Large intestine (tissue), 3 donors: Measurements from ENCODE around the gene CUEDC1. TPM values are rescaled to one million over a fixed set of nuclear protein-coding genes. Genes with fewer than 3 reads are reported as not detected.

Source experiments
- DNase-seq, 2 donors: peaks; one replicate each; pipeline versions ENCODE4 v3.0.0 to v3.0.0-alpha.2; 2013
- H3K27ac ChIP-seq: one replicate; pipeline ENCODE4 v1.5.1; 2013; ENCODE audit warnings: low read length
- H3K27me3 ChIP-seq: 2 replicates; pipeline ENCODE4 v1.6.1; 2013; ENCODE audit warnings: low read length; ENCODE audit not compliant: control insufficient read depth, insufficient read depth
- H3K36me3 ChIP-seq: 2 replicates; pipeline ENCODE4 v1.6.1; 2013; ENCODE audit warnings: low read length; ENCODE audit not compliant: control insufficient read depth, insufficient read depth
- H3K4me1 ChIP-seq: one replicate; pipeline ENCODE4 v1.6.1; 2013; ENCODE audit warnings: low read length; ENCODE audit not compliant: control insufficient read depth, insufficient read depth
- H3K4me3 ChIP-seq: one replicate; pipeline ENCODE4 v1.5.1; 2013; ENCODE audit warnings: low read length
- H3K9me3 ChIP-seq: one replicate; pipeline ENCODE4 v1.6.1; 2013; ENCODE audit warnings: mild to moderate bottlenecking, low read depth, low read length, moderate library complexity; ENCODE audit not compliant: control insufficient read depth
- WGBS: methylation state at CpG from one replicate; pipeline ENCODE4 v1.1.5; 2013; ENCODE audit warnings: low lambda C conversion rate; ENCODE audit not compliant: insufficient coverage; 5-methylcytosine and 5-hydroxymethylcytosine counted together
- polyA plus RNA-seq: library from polyadenylated mRNA; unstranded; fragments of 120-200 nt; gene quantifications from one replicate; pipeline ENCODE4 v1.2.1, GENCODE V29; 2013

CUEDC1 gene
- polyA plus RNA-seq, 1 donor, result 17.1 TPM

DNA sequence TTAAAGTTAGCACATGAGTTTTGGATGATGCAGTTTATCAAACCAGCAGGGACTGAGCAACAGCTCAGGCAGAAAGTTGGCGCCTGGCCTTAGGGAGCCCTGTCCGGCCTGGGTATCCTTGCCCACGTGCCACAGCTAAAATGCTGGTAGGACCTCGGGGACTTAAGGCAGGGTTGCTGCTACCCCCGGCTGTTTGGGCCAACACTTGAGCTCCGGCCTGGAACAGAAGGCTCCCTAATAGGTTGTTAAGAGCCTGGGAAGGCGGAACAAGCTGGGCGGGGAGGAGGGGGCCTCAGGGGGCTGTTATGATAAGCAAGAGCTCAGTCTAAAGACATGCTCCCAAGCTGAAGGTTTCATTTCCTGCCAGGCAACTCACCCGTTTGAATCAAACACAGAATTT, 39.7 kb downstream of the CUEDC1 start:
- H3K4me1 ChIP-seq, result peaks cover 11% of the 10 kb centered on the region
- peak overlapping the region; percentile 10 for H3K27ac ChIP-seq
- DNase-seq, result no peak
- H3K27me3 ChIP-seq, result no peaks in the 10 kb centered on the region
- H3K4me3 ChIP-seq, result no peak overlapping the region
- no CpG with 5 or more reads among the region's 9 CpGs for WGBS
- no peaks in the 10 kb centered on the region for H3K36me3 ChIP-seq
- H3K9me3 ChIP-seq, result no peaks in the 10 kb centered on the region

DNA sequence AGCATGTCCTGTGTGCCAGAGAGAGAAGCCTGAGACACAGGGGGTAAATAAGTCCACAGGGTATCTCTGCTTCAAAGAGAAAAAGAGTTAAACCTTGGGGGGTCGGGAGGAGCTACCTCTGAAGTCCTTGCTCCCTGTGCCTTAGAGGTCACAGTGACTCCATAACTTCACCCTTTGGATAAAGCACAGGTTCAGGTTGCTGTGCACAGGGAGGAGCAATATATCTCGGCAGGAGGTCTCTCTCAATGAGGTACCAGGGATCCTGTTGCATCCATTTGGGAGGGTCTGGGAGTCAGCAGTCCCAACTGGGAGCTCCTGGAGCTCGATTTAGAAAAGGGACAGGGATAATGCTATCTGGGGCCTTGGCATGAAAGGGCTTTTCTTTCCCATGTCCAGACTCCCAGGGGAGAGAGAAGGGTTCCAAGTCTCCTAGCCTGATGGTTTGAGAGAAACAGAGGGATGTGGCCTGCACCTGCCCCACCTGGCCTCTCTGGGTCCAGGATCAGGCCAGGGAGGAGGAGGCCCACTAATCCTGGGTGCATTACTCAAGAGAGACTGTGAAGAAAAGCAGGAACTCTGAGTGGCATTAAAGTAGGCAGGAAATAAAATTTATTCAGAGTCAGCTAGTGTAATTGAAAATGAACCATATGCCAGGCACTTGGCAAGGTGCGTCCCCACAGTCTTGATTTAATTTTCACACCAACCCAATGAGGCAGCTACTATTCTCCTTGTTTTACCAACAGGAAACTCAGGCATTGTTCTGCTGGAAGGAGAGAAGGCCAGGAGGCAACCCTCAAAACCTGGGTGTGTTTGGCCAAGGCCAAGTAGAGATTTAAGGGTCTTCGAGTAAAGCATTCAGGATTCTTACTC, 40.7 kb downstream of the CUEDC1 start:
- Histone ChIP-seq H3K4me1 (peaks cover 11% of the 10 kb centered on the region), H3K9me3 (no peaks in the 10 kb centered on the region), H3K27me3 (no peaks in the 10 kb centered on the region), H3K4me3 (no peak overlapping the region), H3K27ac (no peak overlapping the region), H3K36me3 (no peaks in the 10 kb centered on the region)
- DNase-seq, result no peak
- WGBS, result no CpG with 5 or more reads among the region's 5 CpGs

DNA sequence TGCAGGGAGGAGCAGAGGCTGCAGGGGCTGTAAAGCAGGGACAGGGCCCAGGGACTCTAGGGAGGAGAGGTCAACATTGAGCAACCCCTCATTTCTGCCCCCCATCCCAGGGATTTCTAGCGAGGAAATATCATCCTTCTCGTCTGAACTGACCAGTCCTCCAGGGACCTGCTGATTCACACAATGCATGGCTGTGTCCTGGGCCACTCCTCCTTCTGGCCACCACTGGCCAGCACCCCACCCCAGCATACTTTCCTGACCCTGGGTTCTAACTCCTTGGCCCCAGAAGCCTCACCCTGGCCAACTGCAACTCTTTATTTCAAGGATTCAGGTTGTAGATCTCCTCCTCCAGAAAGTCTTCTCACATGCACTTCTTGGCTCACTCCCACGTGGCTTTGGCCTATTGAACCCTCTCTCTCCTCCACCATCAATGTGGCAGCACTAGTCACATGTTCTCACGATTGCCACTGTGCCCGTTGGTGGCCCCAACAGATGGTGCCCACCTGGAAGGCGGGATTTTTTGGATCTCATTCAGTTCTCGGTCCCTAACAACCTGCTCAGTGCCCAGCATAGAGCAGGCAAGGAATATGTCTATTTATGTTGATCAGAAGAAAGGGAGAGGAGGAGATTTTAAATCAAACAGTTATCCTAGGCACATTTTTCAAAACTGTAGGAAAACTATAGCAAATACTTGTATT, 41.5 kb downstream of the CUEDC1 start:
- Histone ChIP-seq H3K36me3 (no peaks in the 10 kb centered on the region), H3K9me3 (no peaks in the 10 kb centered on the region), H3K27me3 (no peaks in the 10 kb centered on the region), H3K4me1 (peaks cover 11% of the 10 kb centered on the region), H3K27ac (no peak overlapping the region), H3K4me3 (no peak overlapping the region)
- no peak for DNase-seq
- no CpG with 5 or more reads among the region's 7 CpGs for WGBS

DNA sequence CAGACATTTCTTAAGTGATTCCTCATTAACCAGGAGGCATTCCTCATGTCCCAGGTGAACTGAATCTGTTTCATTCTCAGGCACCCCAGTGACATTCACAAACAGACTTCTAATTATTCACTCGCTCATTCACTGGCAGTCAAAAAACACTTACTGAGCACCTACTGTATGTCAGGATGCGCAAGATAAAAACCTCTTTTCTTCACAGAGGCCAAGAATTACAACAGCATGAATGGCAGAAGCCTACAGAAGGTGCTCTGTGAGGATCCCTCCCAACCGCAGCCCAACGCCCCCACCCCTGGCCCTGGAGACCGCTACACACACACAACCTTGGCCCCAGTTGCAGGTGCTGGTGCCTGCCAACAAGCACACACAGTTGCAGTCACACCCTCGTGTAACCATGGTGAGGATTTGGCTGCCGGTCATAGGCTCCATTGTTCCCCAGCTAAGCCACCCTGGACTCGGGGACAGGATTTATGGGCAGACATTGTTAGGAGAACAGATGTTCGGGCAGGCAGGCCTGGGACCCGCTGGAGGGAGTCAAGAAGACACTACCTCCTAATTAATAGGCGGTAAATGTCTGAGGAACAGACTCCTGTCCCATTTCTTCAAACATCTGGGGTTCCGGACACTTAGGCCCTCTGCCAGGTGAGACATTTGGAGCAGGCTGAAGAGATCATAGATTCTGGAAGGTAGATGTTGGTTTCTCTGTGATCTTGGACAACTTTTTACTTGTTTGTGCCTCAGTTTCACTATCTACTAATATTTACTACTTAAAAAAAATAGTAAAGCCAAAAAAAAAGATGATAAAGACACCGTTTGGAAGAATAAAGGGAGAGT, 43.2 kb downstream of the CUEDC1 start:
- H3K36me3 ChIP-seq, result no peaks in the 10 kb centered on the region
- peak overlapping the region; percentile 42 for H3K27ac ChIP-seq
- peaks cover 8% of the 10 kb centered on the region for H3K4me1 ChIP-seq

DNA sequence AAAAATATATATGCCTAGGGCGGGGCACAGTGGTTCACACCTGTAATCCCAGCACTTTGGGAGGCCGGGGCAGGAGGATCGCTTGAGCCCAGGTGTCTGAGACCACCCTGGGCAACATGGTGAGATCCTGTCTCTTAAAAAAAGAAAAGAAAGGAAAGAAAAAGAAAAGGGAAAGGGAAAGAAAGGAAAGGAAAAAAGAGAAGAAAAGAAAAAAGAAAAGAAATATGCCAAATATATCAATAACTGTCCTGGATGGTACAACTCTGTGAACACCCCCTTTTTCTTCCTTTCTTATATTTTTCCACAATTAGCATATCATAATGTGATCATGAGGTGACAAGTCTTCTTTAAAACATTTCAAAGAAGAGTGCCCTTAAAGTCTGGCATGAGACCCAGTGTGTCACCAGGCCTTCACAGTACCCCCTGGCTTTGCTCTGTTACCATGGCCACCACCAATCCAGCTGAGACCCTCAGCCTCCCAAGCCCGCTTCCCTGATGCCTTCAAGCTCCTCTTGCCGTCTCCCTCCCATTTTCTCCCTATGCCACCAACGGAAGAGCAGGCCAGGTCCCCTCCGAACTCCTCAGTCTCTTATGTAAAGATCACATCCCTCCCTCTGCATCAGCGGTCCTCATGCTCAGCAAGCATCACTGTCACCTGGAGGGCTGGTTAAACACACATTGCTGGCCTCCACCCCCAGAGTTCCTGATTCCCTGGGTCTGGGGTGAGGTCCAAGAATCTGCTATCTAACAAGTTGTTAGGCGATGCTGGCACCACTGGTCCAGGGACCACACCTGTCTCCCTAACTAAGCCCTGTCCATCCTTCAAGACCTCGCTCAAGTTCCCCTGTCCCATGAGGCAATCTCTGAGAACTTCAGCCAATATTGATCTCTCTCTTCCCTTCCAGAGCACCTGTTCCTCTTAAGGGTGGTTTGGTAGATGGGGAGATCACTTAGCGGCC, 44.5 kb downstream of the CUEDC1 start:
- no peaks in the 10 kb centered on the region for H3K36me3 ChIP-seq
- H3K4me1 ChIP-seq, result peaks cover 3% of the 10 kb centered on the region
- no peak overlapping the region for H3K27ac ChIP-seq
- DNase-seq, result no peak
- H3K9me3 ChIP-seq, result no peaks in the 10 kb centered on the region
- H3K4me3 ChIP-seq, result no peak overlapping the region
- WGBS, result 100% methylated on average over 2 of the region's 11 CpGs
- H3K27me3 ChIP-seq, result no peaks in the 10 kb centered on the region

More for the DNA sequence above, 43.2 kb downstream of the CUEDC1 start:
- Histone ChIP-seq H3K27me3 (no peaks in the 10 kb centered on the region), H3K9me3 (no peaks in the 10 kb centered on the region), H3K4me3 (no peak overlapping the region)
- peak; percentile 76 to 80 for DNase-seq
- 30% methylated on average over 1 of the region's 13 CpGs for WGBS

DNA sequence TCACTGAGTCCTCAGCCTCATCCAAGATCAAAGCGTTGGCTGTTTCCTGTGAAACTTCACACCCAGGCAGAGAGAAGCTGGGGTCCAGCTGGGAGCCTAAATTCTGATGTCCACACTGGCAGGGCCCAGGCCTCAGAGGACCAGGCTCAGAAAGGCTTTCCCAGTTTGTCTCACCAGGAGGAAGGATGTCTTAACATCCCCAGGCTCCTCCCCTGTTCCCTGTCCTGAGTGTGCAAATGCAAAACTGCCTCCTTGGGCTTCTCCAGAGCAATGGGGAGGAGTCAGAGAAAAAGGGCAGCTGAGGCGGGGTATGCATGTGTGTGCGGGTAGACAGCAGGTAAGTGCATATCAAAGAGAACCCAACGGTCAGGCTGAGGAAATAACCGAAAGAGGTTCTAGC, 45.7 kb downstream of the CUEDC1 start:
- no peak for DNase-seq
- Histone ChIP-seq H3K4me1 (peaks cover 8% of the 10 kb centered on the region), H3K27me3 (no peaks in the 10 kb centered on the region), H3K9me3 (no peaks in the 10 kb centered on the region), H3K4me3 (no peak overlapping the region), H3K36me3 (no peaks in the 10 kb centered on the region), H3K27ac (no peak overlapping the region)
- no CpG with 5 or more reads among the region's 5 CpGs for WGBS

DNA sequence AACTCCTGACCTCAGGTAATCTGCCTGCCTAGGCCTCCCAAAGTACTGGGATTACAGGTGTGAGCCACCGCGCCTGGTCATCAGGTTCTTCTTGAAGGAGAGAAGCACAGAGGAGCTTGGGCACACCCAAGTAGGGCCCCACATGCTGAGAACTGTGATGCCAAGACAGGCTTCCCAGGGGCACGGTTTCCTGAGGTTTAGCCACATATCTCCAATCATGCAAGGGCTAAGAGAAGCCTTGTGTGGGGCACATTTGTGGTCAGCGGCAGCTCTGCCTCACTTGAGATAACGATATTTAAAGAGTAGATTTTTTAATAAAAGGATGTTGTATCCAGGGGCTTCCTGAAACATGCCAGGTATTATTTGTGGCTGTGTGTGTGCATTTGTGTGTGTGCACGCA, 46.9 kb downstream of the CUEDC1 start:
- Histone ChIP-seq H3K4me3 (no peak overlapping the region), H3K27me3 (no peaks in the 10 kb centered on the region), H3K4me1 (peaks cover 20% of the 10 kb centered on the region), H3K9me3 (no peaks in the 10 kb centered on the region), H3K36me3 (no peaks in the 10 kb centered on the region), H3K27ac (no peak overlapping the region)
- DNase-seq, result no peak
- no CpG with 5 or more reads among the region's 6 CpGs for WGBS

DNA sequence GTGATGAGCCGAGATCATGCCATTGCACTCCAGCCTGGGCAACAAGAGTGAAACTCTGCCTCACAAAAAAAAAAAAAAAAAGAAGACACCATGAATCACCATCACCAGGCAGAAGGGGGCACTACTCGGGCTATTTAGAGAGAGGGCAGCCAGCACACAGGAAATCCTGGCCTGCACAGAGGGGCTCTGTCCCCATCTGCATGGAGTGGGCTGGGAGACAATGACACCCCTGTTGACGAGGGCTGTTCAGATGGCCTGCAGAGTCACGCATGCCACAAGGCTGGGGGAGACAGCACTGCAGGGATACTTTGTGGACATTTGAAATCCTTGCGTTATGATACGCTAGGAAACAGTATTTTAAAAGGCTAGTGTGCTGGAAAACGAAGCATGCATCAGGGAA, 48.3 kb downstream of the CUEDC1 start:
- Histone ChIP-seq H3K27ac (no peak overlapping the region), H3K4me1 (peaks cover 28% of the 10 kb centered on the region)
- DNase-seq, result no peak

DNA sequence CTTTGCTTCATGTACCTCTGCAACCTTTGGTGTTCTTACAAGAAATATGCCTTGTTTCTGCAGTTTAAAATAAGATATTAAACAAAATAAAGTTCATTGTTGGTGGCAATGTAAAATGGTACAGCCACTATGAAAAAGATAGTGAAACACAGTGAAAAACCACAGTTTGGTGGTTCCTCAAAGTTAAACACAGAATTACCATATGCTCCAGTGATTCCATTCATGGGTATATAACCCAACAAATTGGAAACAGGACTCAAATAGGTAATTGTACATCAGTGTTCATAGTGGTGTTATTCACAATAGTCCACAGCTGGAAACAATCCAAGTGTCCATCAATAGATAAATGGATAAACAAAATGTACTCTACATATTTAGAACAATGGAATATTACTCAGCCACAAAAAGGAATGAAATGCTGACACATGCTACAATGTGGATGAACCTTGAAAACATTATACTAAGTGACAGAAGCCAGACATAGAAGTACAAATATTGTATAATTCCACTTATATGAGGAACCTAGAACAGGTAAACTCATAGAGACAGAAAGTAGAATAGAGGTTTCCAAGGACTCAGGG, 49.2 kb downstream of the CUEDC1 start:
- H3K27ac ChIP-seq, result no peak overlapping the region
- H3K36me3 ChIP-seq, result no peaks in the 10 kb centered on the region
- no peaks in the 10 kb centered on the region for H3K9me3 ChIP-seq
- H3K4me3 ChIP-seq, result no peak overlapping the region
- H3K4me1 ChIP-seq, result peaks cover 33% of the 10 kb centered on the region
- H3K27me3 ChIP-seq, result no peaks in the 10 kb centered on the region
- no peak for DNase-seq

More for the DNA sequence above, 48.3 kb downstream of the CUEDC1 start:
- no peaks in the 10 kb centered on the region for H3K27me3 ChIP-seq
- no peaks in the 10 kb centered on the region for H3K9me3 ChIP-seq
- WGBS, result 60% methylated on average over 2 of the region's 7 CpGs
- no peaks in the 10 kb centered on the region for H3K36me3 ChIP-seq
- no peak overlapping the region for H3K4me3 ChIP-seq
